ENCODE results near the gene RAPGEF5.
"Not testable (repeated sequence)": the region's sequence is repeated elsewhere in the genome, so short reads cannot be mapped to it uniquely, and the experiment has no call there.

DNA sequence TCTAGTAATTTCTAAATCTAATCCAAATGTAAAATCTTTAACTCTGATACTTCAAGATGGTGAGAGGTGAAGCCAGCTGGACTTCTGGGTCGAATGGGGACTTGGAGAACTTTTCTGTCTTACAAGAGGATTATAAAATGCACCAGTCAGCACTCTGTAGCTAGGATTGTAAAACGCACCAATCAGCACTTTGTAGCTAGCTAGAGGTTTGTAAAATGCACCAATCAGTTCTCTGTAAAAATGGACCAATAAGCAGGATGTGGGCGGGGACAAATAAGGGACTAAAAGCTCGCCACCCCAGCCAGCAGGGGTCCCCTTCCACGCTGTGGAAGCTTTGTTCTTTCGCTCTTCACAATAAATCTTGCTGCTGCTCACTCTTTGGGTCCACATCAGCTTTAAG, 278.1 kb downstream of the RAPGEF5 start:
- TF ChIP-seq CTCF (IDR thresholded peaks at IDR 0.05); ZFX (IDR thresholded peaks at IDR 0.05; ENCODE audit: borderline replicate concordance): not testable (repeated sequence)

All from 22Rv1 (cell line).